Medulla oblongata (tissue), 1 donor: ENCODE results near the gene SNX2.
"Not testable (repeated sequence)": the region's sequence is repeated elsewhere in the genome, so short reads cannot be mapped to it uniquely, and the experiment has no call there.

Source experiments
- DNase-seq: peaks from one replicate; pipeline ENCODE4 v3.0.0-alpha.2; 2015; ENCODE audit errors: extremely low spot score

The SNX2 gene, protein sequence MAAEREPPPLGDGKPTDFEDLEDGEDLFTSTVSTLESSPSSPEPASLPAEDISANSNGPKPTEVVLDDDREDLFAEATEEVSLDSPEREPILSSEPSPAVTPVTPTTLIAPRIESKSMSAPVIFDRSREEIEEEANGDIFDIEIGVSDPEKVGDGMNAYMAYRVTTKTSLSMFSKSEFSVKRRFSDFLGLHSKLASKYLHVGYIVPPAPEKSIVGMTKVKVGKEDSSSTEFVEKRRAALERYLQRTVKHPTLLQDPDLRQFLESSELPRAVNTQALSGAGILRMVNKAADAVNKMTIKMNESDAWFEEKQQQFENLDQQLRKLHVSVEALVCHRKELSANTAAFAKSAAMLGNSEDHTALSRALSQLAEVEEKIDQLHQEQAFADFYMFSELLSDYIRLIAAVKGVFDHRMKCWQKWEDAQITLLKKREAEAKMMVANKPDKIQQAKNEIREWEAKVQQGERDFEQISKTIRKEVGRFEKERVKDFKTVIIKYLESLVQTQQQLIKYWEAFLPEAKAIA

DNA sequence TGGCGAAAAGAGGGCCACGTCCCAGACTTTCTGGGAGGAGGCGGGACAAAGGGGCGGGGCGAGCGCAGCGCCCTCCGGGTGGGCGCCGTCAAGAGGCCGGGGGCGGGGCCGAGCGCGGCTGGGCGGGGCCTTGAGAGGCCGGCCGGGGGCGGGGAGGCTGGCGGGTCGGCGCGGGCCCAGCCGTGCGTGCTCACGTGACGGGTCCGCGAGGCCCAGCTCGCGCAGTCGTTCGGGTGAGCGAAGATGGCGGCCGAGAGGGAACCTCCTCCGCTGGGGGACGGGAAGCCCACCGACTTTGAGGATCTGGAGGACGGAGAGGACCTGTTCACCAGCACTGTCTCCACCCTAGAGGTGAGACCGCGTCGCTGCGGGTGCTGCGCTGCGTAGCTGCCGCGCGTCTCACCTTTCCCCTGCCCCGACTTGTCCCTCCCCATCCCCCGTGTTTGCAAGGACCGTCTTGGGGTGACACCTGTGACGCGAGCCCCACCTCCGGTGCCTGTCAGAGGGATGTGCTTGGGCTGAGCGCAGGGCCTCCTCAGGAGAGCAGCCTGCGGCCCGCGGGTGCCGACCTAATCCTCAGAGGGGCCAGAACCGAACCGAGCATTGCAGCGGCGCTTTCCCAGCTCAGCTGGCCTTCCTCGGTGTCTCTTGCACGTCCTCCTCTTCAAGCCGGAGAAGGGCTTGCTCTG lies at the start of gene SNX2:
Gene SNX2 (plus strand): TSS at position 220 of the 689 bp plus-strand sequence. CDS start 24 bp downstream, at position 244.
- peak; percentile 93 for DNase-seq

DNA sequence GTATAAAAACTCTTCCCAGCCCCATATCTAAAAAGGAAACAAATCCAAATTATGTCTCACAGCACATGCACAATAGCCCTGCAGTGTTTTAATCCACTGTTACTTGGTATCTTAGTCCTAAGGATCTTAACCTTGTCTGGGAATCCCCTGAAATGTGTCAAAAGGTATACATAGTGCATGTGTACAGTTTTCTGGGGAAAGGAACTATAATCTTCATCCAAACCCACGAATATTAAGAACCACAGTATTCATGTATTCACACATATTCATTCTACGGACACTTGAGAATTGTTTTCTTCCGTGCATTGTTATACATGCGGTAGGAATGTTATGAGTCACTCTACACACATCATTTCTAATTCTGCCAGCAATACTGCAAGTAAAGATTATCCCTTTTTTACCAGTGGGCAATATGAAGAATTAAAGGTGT lies 47.8 kb upstream of the SNX2 start:
- no peak for DNase-seq

DNA sequence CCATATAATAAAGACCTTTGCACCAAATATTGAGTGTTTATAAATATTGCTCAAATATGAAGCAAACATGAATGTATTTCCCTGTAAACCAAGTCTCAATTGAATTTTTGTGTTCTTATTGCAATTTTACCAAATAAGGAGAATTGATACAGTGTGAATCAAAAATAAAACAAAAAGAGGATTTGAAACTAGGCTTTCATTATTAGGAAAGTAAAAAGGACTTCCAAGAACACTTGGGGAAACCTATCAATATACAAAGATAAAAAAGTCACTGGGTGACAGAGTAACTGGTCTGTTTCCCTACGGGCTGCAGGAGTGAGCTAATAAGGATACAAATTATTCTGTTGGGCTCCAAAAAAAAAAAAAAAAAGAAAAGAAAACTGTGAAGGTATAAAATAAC lies 44.8 kb upstream of the SNX2 start:
- no peak for DNase-seq

DNA sequence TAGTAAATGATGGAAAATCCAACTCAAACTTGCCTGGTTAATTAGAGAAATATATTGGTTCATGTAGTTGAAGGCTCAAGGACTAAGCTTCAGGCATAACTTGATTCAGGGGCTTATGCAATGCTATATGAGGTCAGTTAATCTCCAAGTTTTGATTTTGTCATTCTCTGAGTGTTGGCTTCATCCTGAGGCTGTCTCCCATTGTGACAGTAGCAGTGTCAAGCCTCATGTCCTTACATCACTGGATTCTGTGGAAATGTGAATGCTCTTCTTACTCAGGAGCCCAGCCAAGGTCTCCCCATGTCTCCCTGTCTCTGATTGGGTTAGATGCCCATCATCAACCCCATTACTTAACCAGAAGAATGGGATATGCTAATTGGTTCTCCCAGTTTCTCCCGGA lies 44.4 kb upstream of the SNX2 start:
- no peak for DNase-seq

DNA sequence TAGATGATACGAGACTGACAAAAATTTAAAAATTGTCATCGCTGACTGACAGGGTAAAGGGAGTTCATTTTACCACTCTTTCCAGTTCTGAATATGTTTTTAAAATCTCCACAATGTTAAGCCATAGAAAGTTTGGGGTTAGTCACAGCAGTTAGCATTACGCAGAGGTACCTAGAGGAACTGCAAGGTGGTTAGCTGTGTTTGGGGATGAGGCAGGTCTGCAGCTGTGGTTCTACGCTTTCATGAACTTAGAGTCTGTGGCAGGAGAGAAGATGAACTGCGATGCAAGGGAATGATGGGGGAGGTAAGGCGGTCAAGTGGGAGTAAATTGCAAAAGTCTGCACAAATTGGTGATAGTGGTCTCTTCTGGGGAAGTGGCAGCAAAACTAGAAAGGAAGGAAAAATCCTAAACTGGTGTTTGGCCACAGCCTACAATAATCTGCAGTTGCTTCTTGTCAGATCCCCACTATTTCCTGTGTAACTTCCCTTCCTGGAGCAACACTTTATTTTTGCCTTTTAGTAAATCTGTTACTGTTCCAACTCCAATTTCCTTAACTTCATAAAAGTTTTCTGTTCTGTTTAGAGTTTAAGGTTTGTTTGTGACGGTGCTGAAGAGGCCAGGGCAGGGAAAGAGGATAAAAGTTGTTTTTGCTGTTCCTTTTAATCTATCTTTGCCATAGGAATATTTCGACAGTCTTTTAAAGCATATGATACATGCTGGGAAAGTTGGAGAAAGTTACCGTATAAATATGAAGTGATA lies 38.6 kb upstream of the SNX2 start:
- DNase-seq = no peak

DNA sequence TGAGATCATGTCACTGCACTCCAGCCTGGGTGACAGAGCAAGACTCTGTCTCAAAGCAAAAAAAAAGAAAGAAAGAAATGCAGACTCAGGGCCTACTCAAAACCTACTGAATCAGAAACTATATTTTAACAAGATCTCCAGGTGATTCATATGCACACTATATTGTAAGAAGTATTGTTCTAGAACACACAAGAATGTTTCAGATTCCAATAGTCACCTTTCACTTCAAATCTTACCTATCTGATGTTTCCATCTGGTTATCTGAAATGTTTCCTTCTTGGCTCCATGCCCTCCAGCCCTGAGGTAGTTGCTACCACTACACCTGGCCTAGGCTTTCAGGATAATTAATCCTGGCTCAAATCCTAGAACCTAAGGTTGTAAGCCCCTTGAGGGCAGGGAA lies 36.8 kb upstream of the SNX2 start:
- DNase-seq = no peak

DNA sequence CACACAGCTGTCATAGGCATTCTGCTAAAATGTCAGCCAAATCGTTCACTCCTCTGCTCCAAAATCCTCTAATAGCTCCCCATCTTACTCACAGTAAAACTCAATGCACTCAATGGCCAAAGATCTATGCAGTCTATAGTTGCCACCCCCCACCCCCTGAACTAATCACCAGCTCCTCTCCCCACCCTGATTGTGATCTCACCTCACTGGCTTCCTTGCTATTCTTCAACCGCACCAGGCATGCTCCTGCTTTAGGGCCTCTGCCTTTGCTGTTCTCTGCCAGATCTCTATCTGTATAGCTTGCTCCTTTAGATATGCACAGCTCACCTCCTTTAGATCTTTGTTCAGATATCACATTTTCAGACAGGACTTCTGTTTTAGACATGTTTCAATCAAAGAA lies 33.2 kb upstream of the SNX2 start:
- DNase-seq = no peak

DNA sequence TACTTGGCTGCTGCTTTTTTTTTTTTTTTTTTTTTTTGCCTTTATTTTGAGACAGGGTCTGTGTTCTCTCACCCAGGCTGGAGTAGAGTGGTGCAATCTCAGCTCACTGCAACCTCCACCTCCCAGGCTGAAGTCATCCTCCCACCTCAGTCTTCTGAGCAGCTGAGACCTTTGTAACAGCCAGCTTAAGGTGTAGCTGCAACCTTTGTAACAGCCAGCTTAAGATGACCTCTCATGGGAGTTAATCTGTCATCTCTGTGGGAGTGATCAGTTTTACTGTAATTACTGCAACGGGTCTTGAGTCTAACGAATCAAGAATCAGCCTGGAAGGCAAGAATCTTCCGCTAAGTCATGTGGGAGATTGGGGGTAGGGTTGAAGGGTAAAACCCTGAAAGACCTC lies 31.6 kb upstream of the SNX2 start:
- no peak for DNase-seq

DNA sequence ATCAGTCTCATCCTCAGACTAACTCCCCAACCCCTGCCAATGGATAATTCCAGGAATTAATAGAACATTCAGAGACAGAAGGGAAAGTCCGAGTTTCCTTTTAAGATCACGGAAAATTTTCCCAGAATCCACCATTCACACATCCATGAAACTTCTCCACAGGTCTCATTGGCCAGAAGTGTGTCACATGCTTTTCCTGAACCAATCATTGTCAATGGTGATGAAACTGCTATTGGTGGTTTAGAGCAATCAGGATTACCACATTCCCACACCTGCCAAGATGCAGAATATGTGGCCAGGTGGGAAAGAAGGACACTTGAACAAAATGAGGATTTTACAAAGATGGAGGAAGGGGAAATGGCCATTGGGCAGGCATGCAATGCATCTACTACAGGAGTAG lies 29.3 kb upstream of the SNX2 start:
- no peak for DNase-seq

DNA sequence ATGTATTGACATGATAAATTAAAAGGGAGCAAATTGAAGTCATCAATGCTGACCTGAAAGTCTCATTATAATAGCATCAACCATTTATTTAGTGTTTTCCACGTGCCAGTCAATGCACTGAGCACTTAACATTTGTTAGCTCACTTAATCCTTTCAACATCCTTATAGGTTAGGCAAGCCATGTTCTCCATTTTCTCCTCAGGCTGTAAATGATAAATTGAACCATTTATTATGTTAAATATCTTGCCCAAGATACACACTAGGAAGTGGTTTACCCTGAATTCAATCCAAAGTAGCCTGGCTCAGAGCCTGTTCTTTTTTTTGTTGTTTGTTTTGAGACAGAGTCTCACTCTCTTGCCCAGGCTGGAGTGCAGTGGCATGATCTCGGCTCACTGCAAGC lies 25.0 kb upstream of the SNX2 start:
- no peak for DNase-seq

DNA sequence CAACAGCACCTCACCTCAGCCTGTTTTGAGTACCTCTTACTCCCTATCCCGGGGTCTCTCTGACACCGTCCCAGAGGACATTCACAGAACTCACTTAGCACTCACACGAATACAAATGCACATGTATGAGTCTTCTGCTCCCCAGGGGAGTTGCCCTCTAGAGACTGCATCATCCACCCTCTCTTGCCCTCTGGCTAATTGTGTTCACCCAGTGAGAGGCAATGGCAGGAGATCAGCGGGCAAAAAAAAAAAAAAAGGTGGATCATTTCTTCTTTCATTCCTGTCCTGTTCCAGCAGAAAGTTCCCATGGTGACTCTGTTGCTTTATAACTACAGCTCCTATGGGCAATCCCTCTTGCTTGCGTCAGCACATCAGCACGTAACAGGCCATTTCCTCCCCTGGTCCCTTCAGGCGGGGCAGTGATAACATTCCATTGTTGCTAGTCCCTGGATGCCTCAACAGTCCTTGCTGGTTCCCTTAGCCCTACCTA lies 23.5 kb upstream of the SNX2 start:
- DNase-seq = no peak

DNA sequence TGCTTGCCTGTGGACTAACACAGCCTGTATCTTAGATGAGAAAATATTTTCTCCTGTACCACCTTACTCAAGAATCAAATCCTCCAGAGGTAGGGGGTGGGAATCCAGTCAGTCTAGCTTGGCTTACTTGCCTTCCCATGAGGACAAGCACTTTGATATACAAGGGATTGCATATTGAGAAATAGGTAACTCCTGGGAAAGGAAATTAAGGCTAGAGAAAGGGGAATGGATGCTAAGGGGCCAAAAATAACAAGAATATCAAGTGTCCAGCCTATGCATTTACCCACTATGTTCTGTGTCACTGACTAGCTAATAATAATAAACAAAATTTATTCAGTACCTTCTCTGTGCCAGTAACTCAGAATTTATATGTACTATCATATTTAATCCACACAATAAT lies 21.4 kb upstream of the SNX2 start:
- DNase-seq = no peak

DNA sequence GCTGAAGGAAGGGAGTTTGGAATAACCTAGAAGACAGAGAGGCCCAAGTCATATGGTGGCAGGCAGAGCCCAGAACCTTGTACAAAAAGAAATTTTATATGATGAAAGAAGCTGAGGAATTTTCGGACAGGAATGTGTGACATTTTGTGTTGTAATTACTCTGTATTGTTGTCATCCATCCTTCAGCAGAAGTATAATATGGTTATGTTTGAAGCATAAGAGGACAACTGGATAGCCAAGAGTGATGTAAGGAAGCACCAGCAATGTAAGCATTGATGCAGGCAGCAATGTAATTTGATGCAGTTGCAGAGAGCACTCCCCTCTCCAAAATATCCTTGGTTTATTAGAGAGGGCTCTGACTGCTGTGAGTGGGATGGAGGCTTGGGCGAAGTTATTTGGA lies 19.1 kb upstream of the SNX2 start:
- no peak for DNase-seq

DNA sequence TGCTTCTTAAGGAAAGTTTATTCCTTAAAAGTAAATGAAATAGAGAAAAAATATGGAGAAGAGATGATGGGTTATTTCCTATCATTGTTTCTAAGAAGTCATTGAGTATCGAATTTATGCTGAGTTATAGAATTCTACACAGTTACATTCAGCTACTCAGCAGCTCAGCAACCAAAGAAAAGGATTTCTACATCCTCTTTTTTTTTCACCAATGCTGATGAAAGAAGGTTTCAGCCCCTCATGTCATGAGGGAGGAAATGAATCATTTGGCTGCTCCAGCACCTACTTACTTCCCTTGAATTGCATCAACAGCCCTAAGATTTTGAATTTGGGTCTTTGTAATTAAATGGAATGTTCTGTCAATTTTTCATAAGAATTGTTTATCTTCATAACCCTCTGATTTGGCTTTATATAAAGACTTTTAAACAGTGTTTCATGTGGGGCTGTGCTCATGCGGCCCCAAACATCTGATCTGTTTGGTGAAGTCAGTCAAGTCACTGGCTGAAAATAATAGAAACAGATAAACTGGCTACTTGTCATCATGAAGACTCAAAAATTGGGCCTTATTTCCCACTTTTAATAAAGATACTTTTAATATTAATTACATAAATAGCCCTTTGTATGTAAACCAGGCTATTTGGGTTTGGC lies 18.5 kb upstream of the SNX2 start:
- peak; percentile 73 for DNase-seq

DNA sequence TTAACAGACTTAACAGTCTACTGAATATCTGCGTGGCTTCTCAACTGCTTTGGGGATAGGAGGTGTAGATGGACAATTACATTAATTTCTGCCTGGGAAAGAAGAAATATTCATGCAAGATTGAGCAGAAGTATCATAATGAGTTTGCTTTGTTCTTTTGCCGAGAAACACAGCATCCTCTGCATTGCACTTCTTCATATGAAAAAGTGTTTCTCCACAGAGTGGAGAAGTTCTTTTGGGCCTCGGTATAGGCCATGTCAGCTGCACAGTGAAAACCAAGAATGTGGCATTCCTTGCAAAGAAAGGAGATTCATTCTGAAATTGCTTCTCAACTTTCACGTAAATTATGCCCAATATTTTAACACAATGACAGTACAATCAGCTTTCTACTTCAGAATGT lies 17.6 kb upstream of the SNX2 start:
- DNase-seq = no peak

DNA sequence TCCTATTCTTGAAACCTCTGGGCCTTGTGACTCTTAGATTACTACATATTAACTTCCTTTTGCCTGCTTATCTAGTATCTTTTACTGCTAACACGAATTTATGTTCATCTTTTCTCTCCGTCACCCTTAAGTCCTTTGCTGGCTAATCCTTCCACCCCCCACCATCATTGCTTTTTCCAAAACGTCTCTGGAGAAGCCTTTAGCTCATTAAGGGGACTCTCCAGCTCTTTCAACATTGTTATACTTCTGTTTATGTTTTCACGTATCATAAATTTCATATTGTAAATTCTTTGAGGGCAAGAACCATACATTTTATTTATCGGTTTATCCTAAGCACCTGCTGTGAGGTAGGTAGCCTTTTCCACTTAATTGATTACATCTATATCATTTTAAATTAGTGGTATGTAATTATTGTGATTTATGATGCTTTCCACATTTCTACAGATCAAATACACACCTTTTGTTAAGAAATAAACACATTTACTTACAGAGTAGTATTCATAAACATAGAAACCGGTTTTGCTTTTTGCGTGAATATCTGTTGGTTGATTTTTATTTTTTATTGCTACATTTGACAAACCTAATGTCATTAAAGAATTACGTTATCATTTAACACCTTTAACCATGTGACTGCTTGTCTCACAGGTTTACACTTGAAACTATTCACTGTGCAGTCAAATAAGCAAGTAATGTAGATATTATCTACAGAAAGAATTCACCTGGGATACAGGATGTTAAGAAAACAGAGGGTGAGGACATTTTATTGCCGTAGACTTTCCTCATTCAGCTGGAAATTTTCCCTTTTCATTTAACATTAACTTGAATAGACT lies 15.4 kb upstream of the SNX2 start:
- DNase-seq = no peak

DNA sequence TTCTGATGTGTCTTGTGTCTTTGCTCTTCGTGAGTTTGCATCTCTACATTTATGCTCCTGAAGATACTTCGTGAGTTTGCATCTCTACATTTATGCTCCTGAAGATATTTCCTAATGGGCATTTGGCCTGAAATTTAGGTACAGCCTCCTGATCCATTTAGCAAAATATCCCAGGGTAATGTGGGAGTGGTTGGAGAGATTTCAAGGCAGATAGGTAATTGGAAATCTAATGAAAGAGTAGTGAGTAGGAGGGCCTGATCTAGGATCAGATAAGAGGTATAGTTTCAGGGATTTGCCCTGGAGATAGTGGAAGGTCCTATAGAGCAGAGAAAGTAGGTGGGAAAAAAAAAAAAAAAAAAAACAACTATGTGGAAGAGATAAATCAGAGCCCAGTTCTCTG lies 14.6 kb upstream of the SNX2 start:
- no peak for DNase-seq

DNA sequence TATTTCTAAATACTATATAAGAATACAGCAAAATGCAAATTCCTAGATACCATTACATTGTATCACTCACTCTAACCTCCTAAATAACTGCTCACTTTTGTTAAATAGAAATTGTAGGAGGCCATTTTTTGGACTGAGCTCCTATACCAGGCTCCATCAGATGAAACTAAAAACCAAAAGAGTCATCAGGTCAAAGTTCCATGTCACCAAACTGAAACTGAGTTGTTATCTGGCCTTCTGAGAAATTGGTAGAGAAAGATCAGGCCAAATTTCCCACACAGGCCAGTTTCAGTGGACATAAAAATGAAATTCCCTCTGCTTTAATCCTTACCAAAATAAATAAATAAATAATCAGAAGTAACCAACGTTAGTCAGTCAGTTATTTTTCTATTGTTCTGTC lies 13.8 kb upstream of the SNX2 start:
- DNase-seq = no peak

DNA sequence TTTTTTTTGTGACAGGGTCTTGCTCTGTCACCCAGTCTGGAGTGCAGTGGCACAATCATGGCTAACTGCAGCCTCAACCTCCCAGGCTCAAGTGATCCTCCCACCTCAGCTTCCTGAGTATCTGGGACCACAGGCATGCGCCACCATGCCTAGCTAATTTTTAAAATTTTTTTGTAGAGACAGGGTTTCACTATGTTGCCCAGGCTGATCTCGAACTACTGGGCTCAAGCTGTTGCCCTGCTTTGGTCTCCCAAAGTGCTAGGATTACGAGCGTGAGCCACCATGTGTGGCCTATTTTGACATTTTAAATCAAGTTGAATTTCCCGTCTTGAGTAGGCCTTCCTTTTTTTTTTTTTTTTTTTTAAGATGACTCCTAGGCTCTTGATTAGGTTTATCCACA lies 13.0 kb upstream of the SNX2 start:
- not testable (repeated sequence) for DNase-seq

DNA sequence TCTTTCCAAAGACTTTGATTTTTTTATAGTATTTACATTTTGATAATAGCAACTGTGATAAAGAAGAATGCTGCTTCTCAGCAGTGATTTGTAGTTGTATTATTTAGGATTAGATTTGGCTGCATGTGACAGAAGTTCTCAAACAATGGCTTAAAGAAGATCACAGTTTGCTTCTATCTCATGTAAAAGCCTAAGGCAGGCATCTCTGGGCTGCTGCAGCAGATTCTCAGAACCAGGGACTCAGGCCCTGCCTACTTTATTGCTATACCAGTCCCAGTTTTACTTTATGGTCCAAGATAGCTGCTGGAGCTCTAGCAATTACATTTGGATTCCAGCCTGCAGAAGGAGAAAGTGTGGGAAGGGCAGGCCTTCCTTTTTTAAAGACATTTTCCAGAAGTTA lies 8.8 kb upstream of the SNX2 start:
- no peak for DNase-seq

DNA sequence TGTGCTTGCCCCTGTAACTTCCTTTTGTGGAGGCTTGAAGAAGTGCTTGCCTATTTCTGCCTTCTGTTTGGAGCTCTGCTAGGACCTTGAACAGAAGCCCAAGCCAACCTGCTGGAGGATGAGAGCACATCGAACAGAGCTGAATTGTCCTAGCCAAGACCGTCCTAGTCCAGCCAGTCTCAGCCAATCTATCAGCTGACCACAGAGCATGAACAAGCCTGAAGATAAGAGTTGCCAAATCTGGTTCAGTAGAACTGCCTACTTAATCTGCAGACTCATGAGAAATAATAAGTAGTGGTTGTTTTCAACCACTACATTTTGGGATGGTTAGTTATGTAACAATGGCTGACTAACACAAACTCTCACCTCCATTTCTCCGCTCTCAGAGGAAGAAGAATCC lies 4.4 kb upstream of the SNX2 start:
- DNase-seq = no peak
